SK-N-SH (cell line): ENCODE results near the gene RAD9B. TPM values are rescaled to one million over a fixed set of nuclear protein-coding genes. Genes with fewer than 3 reads are reported as not detected.

Experiments
- CTCF ChIA-PET: fragments of 300-600, 350-600 bp; formaldehyde crosslinking; extraction: SDS; loops from one replicate; lab custom pipeline; 2021; lab: Yijun Ruan, JAX
- POLR2A ChIA-PET: fragments of 350-600 bp; sonication (Branson Sonifier 250); formaldehyde crosslinking; extraction: SDS; loops from one replicate; lab custom pipeline; 2020; ENCODE audit warnings: antibody characterized with exemption, inconsistent platforms; lab: Yijun Ruan, JAX
- DNase-seq: peaks from one replicate; pipeline ENCODE4 v3.0.0; 2012
- H2AFZ ChIP-seq: fragments of 200-600 bp; sonication (generic); 2 replicates; pipeline ENCODE4 v1.8.1; 2016; ENCODE audit warnings: antibody characterized with exemption, mild to moderate bottlenecking, low read depth
- H3F3A ChIP-seq: fragments of 200-600 bp; sonication (generic); replicated peaks from 2 replicates; pipeline ENCODE3; 2016; ENCODE audit warnings: antibody characterized with exemption, mild to moderate bottlenecking; ENCODE audit not compliant: insufficient read depth
- H3K27ac ChIP-seq, 2 experiments: fragments of 200-500 bp in 1 of 2; fragments of 200-600 bp in 1 of 2; sonication (Bioruptor generic) in 1 of 2; sonication (generic), shearing (Covaris generic) in 1 of 2; 2 replicates each; pipeline versions ENCODE4 v1.5.1 to v1.6.1; 2014 to 2016; ENCODE audit warnings: low read depth in 2 of 2, inconsistent platforms in 1 of 2, low read length in 1 of 2, mild to moderate bottlenecking in 1 of 2, mixed read lengths in 1 of 2
- H3K27me3 ChIP-seq: fragments of 200-600 bp; sonication (generic), shearing (Covaris generic); 2 replicates; pipeline ENCODE4 v1.6.1; 2016; ENCODE audit warnings: mixed run types; ENCODE audit not compliant: insufficient read depth
- H3K36me3 ChIP-seq, 2 experiments: fragments of 200-500 bp in 1 of 2; fragments of 200-600 bp in 1 of 2; sonication (Bioruptor generic) in 1 of 2; sonication (generic) in 1 of 2; replicated peaks in 1 of 2; 2 replicates each; pipeline versions ENCODE3 to v1.5.1; 2014 to 2016; ENCODE audit warnings: low read length in 1 of 2, mild to moderate bottlenecking in 1 of 2; ENCODE audit not compliant: insufficient read depth in 2 of 2, control insufficient read depth in 1 of 2
- H3K4me1 ChIP-seq, 2 experiments: fragments of 200-500 bp in 1 of 2; fragments of 200-600 bp in 1 of 2; sonication (Bioruptor generic) in 1 of 2; sonication (generic), shearing (Covaris generic) in 1 of 2; 2 replicates each; pipeline versions ENCODE4 v1.5.1 to v1.6.1; 2014 to 2016; ENCODE audit warnings: low read depth in 1 of 2, low read length in 1 of 2, mixed run types in 1 of 2; ENCODE audit not compliant: insufficient read depth in 2 of 2, control insufficient read depth in 1 of 2
- H3K4me2 ChIP-seq: fragments of 200-600 bp; sonication (generic), shearing (Covaris generic); 2 replicates; pipeline ENCODE4 v1.6.1; 2017; ENCODE audit warnings: mixed run types
- H3K4me3 ChIP-seq, 2 experiments: fragments of 200-500 bp in 1 of 2; fragments of 200-600 bp in 1 of 2; sonication (Bioruptor generic) in 1 of 2; sonication (generic), shearing (Covaris generic) in 1 of 2; 2 replicates each; pipeline versions ENCODE4 v1.5.1 to v1.8.1; 2014 to 2016; ENCODE audit warnings: low read depth in 2 of 2, inconsistent platforms in 1 of 2, low read length in 1 of 2, mild to moderate bottlenecking in 1 of 2, mixed read lengths in 1 of 2, moderate library complexity in 1 of 2
- H3K79me2 ChIP-seq: fragments of 200-600 bp; sonication (generic); 2 replicates; pipeline ENCODE4 v1.8.1; 2017; ENCODE audit warnings: mild to moderate bottlenecking; ENCODE audit not compliant: insufficient read depth
- H3K9ac ChIP-seq: fragments of 200-600 bp; sonication (generic); 2 replicates; pipeline ENCODE4 v1.6.1; 2017; ENCODE audit warnings: mixed run types
- H3K9me2 ChIP-seq: fragments of 200-600 bp; sonication (generic); 2 replicates; pipeline ENCODE4 v1.6.1; 2017; ENCODE audit warnings: mixed run types
- H3K9me3 ChIP-seq: fragments of 200-600 bp; sonication (generic); 2 replicates; pipeline ENCODE4 v1.6.1; 2017; ENCODE audit warnings: mixed run types, mild to moderate bottlenecking, moderate library complexity
- H4K20me1 ChIP-seq: fragments of 200-600 bp; sonication (generic); 2 replicates; pipeline ENCODE4 v1.6.1; 2017; ENCODE audit warnings: mild to moderate bottlenecking, mixed run types; ENCODE audit not compliant: insufficient read depth
- CTCF ChIP-seq: fragments of 200-600 bp; sonication (generic); IDR thresholded peaks from 2 replicates; pipeline ENCODE4 v1.6.1; 2017; ENCODE audit warnings: antibody characterized with exemption, mild to moderate bottlenecking, moderate library complexity
- EP300 ChIP-seq, 2 experiments: IDR thresholded peaks; 2 replicates each; pipeline versions ENCODE4 v1.4.0 to v1.6.1; 2012; ENCODE audit warnings: borderline replicate concordance in 1 of 2, low read depth in 1 of 2, low read length in 1 of 2
- EZH2phosphoT487 ChIP-seq: fragments of 200-600 bp; sonication (generic); IDR thresholded peaks from 2 replicates; pipeline ENCODE4 v1.6.1; 2017; ENCODE audit warnings: low read depth, mixed run types, mild to moderate bottlenecking, antibody characterized with exemption, moderate library complexity, borderline replicate concordance
- FOSL2 ChIP-seq: IDR thresholded peaks from 2 replicates; pipeline ENCODE4 v1.4.0; 2012; ENCODE audit warnings: low read depth, mild to moderate bottlenecking, moderate library complexity, borderline replicate concordance
- FOXJ3 ChIP-seq: sonication (generic); formaldehyde crosslinking; IDR thresholded peaks from 2 replicates; pipeline ENCODE4 v1.5.1; 2020; ENCODE audit warnings: mild to moderate bottlenecking, missing genetic modification reagents
- GABPA ChIP-seq: IDR thresholded peaks from 2 replicates; pipeline ENCODE4 v1.4.0; 2012; ENCODE audit warnings: low read depth, mild to moderate bottlenecking
- GATA2 ChIP-seq: sonication (generic); formaldehyde crosslinking; IDR thresholded peaks from 2 replicates; pipeline ENCODE4 v1.5.0; 2020; ENCODE audit warnings: mild to moderate bottlenecking, missing genetic modification reagents
- MAX ChIP-seq: IDR thresholded peaks from 2 replicates; pipeline ENCODE4 v1.4.0; 2012; ENCODE audit warnings: low read depth
- MEF2A ChIP-seq: IDR thresholded peaks from 2 replicates; pipeline ENCODE4 v1.4.0; 2012; ENCODE audit warnings: low read depth, borderline replicate concordance
- MXI1 ChIP-seq: IDR thresholded peaks from 2 replicates; pipeline ENCODE4 v1.6.1; 2012; ENCODE audit warnings: mild to moderate bottlenecking, low read depth, low read length, improper control_type of control experiment
- NFIC ChIP-seq: IDR thresholded peaks from 2 replicates; pipeline ENCODE4 v1.4.0; 2012; ENCODE audit warnings: borderline replicate concordance
- NRF1 ChIP-seq: IDR thresholded peaks from 2 replicates; pipeline ENCODE4 v1.6.1; 2012; ENCODE audit warnings: low read depth, mild to moderate bottlenecking, low read length
- REST ChIP-seq: IDR thresholded peaks from 2 replicates; pipeline ENCODE4 v1.6.1; 2012; ENCODE audit warnings: mild to moderate bottlenecking, low read depth, low read length, moderate library complexity
- RFX5 ChIP-seq: IDR thresholded peaks from 2 replicates; pipeline ENCODE4 v1.6.1; 2012; ENCODE audit warnings: mild to moderate bottlenecking, improper control_type of control experiment, low read length
- RXRA ChIP-seq: IDR thresholded peaks from 2 replicates; pipeline ENCODE4 v1.4.0; 2012; ENCODE audit warnings: low read depth, mild to moderate bottlenecking, borderline replicate concordance
- SIN3A ChIP-seq: IDR thresholded peaks from 2 replicates; pipeline ENCODE4 v1.6.1; 2012; ENCODE audit warnings: low read depth, mild to moderate bottlenecking, low read length, moderate library complexity, borderline replicate concordance
- TCF12 ChIP-seq: IDR thresholded peaks from 2 replicates; pipeline ENCODE4 v1.4.0; 2012
- TEAD4 ChIP-seq: IDR thresholded peaks from 2 replicates; pipeline ENCODE4 v1.4.0; 2012; ENCODE audit warnings: mild to moderate bottlenecking, borderline replicate concordance; ENCODE audit not compliant: insufficient read depth
- USF1 ChIP-seq: IDR thresholded peaks from 2 replicates; pipeline ENCODE4 v1.4.0; 2012; ENCODE audit warnings: low read depth, borderline replicate concordance
- YY1 ChIP-seq: IDR thresholded peaks from 2 replicates; pipeline ENCODE4 v1.4.0; 2012; ENCODE audit warnings: low read depth, mild to moderate bottlenecking
- WGBS: methylation state at CpG from one replicate; pipeline ENCODE4 v1.1.6; 2017; ENCODE audit warnings: low lambda C conversion rate; 5-methylcytosine and 5-hydroxymethylcytosine counted together
- polyA plus RNA-seq, 3 experiments: library from polyadenylated mRNA; depleted of rRNA; stranded (reverse); fragments of >200 nt; gene quantifications; 2 replicates each; pipeline ENCODE4 v1.2.3, GENCODE V29; 2012

Gene RAD9B
- polyA plus RNA-seq, 1 of the 3 experiments (the other 2 are of a cell fraction) = 0.20 TPM

- peaks cover 4 to 21% of the 10 kb centered on the region in 2 experiments; a peak in 2 of 4 replicates for H3K4me1 ChIP-seq
- H3K27ac ChIP-seq = no peak overlapping the region
- no peak overlapping the region for H3K4me3 ChIP-seq
- peaks cover 40% of the 10 kb centered on the region for H3F3A ChIP-seq
- H2AFZ ChIP-seq = no peak overlapping the region
- no peak for DNase-seq
- CTCF ChIA-PET = interaction anchor here (1.1 to 1.6 kb wide), 7 partner anchors 8 to 444 kb away, joined by 3 to 8 read pairs (median 3); partner anchors contain the start of gene FAM216A
- H3K9me2 ChIP-seq = no peaks in the 10 kb centered on the region
- no peak overlapping the region for H3K9ac ChIP-seq
- peaks cover 33% of the 10 kb centered on the region; the same call in 1 of the 2 replicates for H3K79me2 ChIP-seq
- H3K27me3 ChIP-seq = no peaks in the 10 kb centered on the region
- peaks cover 23% of the 10 kb centered on the region for H4K20me1 ChIP-seq
- H3K4me2 ChIP-seq = no peak overlapping the region
- peaks cover 12 to 27% of the 10 kb centered on the region in 2 experiments for H3K36me3 ChIP-seq
- POLR2A ChIA-PET = no interaction called here
- H3K9me3 ChIP-seq = no peaks in the 10 kb centered on the region
- no peak for TF ChIP-seq RFX5
- TF ChIP-seq EP300 (IDR thresholded peaks at IDR 0.05; ENCODE audit: borderline replicate concordance in 1 of 2, low read depth in 1 of 2, low read length in 1 of 2) = no peak
- no peak for TF ChIP-seq NRF1
- no peak for TF ChIP-seq TCF12
- TF ChIP-seq RXRA = no peak
- TF ChIP-seq TEAD4 = no peak
- TF ChIP-seq GATA2 (CRISPR knock-in tag) = no peak
- no peak for TF ChIP-seq SIN3A
- no peak for TF ChIP-seq GABPA
- TF ChIP-seq YY1 = no peak
- no peak for TF ChIP-seq FOXJ3 (CRISPR knock-in tag)
- TF ChIP-seq MXI1 = no peak
- TF ChIP-seq EZH2phosphoT487 = no peak
- TF ChIP-seq NFIC = no peak
- TF ChIP-seq USF1 = no peak
- WGBS = 86% methylated on average over 7 of the region's 7 CpGs
These were observed 41.3 kb downstream of the RAD9B start for GRCh38 chr12:110543252-110543959.

- Histone ChIP-seq H2AFZ (no peak overlapping the region), H3K9ac (no peak overlapping the region), H3K36me3 (peaks cover 7 to 22% of the 10 kb centered on the region in 2 experiments), H3K4me2 (no peak overlapping the region), H3K4me3 (no peak overlapping the region), H3K27ac (peak overlapping the region in 1 of 2 experiments; percentile 67; a peak in 1 of 4 replicates), H4K20me1 (peaks cover 23% of the 10 kb centered on the region), H3K9me3 (no peaks in the 10 kb centered on the region), H3K79me2 (peaks cover 34% of the 10 kb centered on the region; the same call in 1 of the 2 replicates), H3K27me3 (no peaks in the 10 kb centered on the region), H3F3A (peaks cover 40% of the 10 kb centered on the region), H3K9me2 (no peaks in the 10 kb centered on the region), H3K4me1 (peaks cover 4 to 21% of the 10 kb centered on the region in 2 experiments; a peak in 3 of 4 replicates)
- 96% methylated on average over 4 of the region's 4 CpGs for WGBS
- ChIA-PET CTCF (interaction anchor here (1.1 to 1.6 kb wide), 7 partner anchors 8 to 444 kb away, joined by 3 to 8 read pairs (median 3); partner anchors contain the start of gene FAM216A), POLR2A (no interaction called here)
- no peak for DNase-seq
- TF ChIP-seq EP300 (IDR thresholded peaks at IDR 0.05; ENCODE audit: borderline replicate concordance in 1 of 2, low read depth in 1 of 2, low read length in 1 of 2) (no peak), FOSL2 (no peak), CTCF (no peak), MEF2A (no peak), GATA2 (CRISPR knock-in tag) (no peak), MAX (no peak), REST (no peak), GABPA (no peak)
These were observed 41.8 kb downstream of the RAD9B start for GRCh38 chr12:110543965-110544364.
